ENCODE results near the gene PLIN1. TPM values are rescaled to one million over a fixed set of nuclear protein-coding genes. Genes with fewer than 3 reads are reported as not detected.

Gene PLIN1
- total and polyA plus RNA-seq, 9 of the 15 experiments (the other 6 are each of a cell fraction or from before 2014, with no cell fraction given), result not detected

- TF ChIP-seq, protein P1, sequence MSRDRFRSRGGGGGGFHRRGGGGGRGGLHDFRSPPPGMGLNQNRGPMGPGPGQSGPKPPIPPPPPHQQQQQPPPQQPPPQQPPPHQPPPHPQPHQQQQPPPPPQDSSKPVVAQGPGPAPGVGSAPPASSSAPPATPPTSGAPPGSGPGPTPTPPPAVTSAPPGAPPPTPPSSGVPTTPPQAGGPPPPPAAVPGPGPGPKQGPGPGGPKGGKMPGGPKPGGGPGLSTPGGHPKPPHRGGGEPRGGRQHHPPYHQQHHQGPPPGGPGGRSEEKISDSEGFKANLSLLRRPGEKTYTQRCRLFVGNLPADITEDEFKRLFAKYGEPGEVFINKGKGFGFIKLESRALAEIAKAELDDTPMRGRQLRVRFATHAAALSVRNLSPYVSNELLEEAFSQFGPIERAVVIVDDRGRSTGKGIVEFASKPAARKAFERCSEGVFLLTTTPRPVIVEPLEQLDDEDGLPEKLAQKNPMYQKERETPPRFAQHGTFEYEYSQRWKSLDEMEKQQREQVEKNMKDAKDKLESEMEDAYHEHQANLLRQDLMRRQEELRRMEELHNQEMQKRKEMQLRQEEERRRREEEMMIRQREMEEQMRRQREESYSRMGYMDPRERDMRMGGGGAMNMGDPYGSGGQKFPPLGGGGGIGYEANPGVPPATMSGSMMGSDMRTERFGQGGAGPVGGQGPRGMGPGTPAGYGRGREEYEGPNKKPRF (IDR thresholded peaks at IDR 0.05; ENCODE audit: low read depth, low read length), result no peak
- no peak for TF ChIP-seq ZSCAN29 (IDR thresholded peaks at IDR 0.05)
- no peak for TF ChIP-seq RNF219 (CRISPR knock-in tag; IDR thresholded peaks at IDR 0.05)
- no peak for TF ChIP-seq HDAC3 (IDR thresholded peaks at IDR 0.05; ENCODE audit: borderline replicate concordance, partially characterized antibody)
Measured at GRCh38 chr15:89664441-89665350, 14.5 kb downstream of the PLIN1 start (continued).
